KMS-11 (cell line): ENCODE data around the gene LSMEM2.

Experiments used
- H2AFZ ChIP-seq: fragments of 200-600 bp; sonication (generic); 2 replicates; pipeline ENCODE4 v1.6.1; 2016; ENCODE audit warnings: antibody characterized with exemption, mixed run types, low read depth
- H3K27ac ChIP-seq: fragments of 200-600 bp; sonication (generic); 2 replicates; pipeline ENCODE4 v1.6.1; 2016; ENCODE audit warnings: mild to moderate bottlenecking, mixed run types
- H3K27me3 ChIP-seq: fragments of 200-600 bp; sonication (generic); 2 replicates; pipeline ENCODE4 v1.6.1; 2017; ENCODE audit warnings: mild to moderate bottlenecking, low read depth, mixed run types, moderate library complexity; ENCODE audit not compliant: insufficient read depth
- H3K36me3 ChIP-seq: fragments of 200-600 bp; sonication (generic); 2 replicates; pipeline ENCODE4 v1.6.1; 2017; ENCODE audit warnings: mild to moderate bottlenecking, mixed run types; ENCODE audit not compliant: insufficient read depth
- H3K4me1 ChIP-seq: fragments of 200-600 bp; sonication (generic); 2 replicates; pipeline ENCODE4 v1.6.1; 2016; ENCODE audit warnings: mild to moderate bottlenecking, low read depth, mixed run types; ENCODE audit not compliant: poor library complexity, severe bottlenecking
- H3K4me2 ChIP-seq: fragments of 200-600 bp; sonication (generic); 2 replicates; pipeline ENCODE4 v1.7.0; 2016; ENCODE audit warnings: mild to moderate bottlenecking, mixed run types
- H3K4me3 ChIP-seq: fragments of 200-600 bp; sonication (generic); IDR thresholded peaks from 2 replicates; pipeline ENCODE4 v1.6.1; 2017; ENCODE audit warnings: low read depth, low read length, mixed read lengths; ENCODE audit not compliant: insufficient read depth
- H3K79me2 ChIP-seq: fragments of 200-600 bp; sonication (generic); 2 replicates; pipeline ENCODE4 v1.6.1; 2016; ENCODE audit warnings: low read depth, mixed run types; ENCODE audit not compliant: insufficient read depth
- H3K9ac ChIP-seq: fragments of 200-600 bp; sonication (generic); 2 replicates; pipeline ENCODE4 v1.6.1; 2016; ENCODE audit warnings: mild to moderate bottlenecking, mixed run types
- H4K20me1 ChIP-seq: fragments of 200-600 bp; sonication (generic); 2 replicates; pipeline ENCODE4 v1.6.1; 2016; ENCODE audit warnings: mild to moderate bottlenecking, mixed run types; ENCODE audit not compliant: insufficient read depth
- CTCF ChIP-seq: fragments of 200-600 bp; sonication (generic); conservative IDR thresholded peaks from 2 replicates; pipeline ENCODE4 v1.6.1; 2017; ENCODE audit warnings: low read depth, mild to moderate bottlenecking, antibody characterized with exemption, low read length, moderate library complexity, mixed read lengths

LSMEM2 gene

DNA sequence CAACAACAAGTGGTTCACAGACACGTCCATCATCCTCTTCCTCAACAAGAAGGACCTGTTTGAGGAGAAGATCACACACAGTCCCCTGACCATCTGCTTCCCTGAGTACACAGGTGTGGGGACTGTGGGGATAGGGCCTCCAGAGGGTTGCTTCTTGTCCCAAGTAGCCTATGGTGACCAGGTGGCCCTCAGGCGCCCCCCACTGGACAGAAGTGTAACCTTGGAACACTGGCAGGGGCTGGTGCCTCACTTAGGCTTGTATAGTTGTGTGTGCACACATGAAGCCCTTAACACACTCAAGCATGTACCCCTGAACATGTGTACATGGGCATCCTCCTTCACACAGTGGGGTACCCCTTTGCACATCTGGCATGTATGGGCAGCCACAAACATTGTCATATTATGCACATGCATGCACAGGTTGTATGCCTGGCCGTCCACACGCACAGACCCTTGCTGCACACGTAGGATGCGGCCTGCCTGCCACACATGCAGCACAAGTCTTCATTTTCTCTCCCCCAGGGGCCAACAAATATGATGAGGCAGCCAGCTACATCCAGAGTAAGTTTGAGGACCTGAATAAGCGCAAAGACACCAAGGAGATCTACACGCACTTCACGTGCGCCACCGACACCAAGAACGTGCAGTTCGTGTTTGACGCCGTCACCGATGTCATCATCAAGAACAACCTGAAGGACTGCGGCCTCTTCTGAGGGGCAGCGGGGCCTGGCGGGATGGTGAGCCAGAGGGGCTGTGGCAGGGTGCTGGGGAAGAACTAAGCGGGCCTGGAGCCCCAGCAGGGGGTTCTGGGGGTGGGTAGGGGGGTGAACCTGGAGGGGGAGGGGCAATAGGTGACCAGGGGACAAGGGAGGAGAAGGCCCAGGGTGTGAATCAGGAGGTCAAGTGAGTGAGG, 21.7 kb upstream of the LSMEM2 start:
- Histone ChIP-seq H3K4me3 (no peak overlapping the region), H3K4me1 (peaks cover 6% of the 10 kb centered on the region), H3K27ac (no peak overlapping the region), H3K9ac (no peak overlapping the region), H3K36me3 (no peaks in the 10 kb centered on the region), H2AFZ (no peak overlapping the region), H3K27me3 (no peaks in the 10 kb centered on the region), H3K79me2 (no peaks in the 10 kb centered on the region), H4K20me1 (no peaks in the 10 kb centered on the region), H3K4me2 (no peak overlapping the region)
- no peak for TF ChIP-seq CTCF

DNA sequence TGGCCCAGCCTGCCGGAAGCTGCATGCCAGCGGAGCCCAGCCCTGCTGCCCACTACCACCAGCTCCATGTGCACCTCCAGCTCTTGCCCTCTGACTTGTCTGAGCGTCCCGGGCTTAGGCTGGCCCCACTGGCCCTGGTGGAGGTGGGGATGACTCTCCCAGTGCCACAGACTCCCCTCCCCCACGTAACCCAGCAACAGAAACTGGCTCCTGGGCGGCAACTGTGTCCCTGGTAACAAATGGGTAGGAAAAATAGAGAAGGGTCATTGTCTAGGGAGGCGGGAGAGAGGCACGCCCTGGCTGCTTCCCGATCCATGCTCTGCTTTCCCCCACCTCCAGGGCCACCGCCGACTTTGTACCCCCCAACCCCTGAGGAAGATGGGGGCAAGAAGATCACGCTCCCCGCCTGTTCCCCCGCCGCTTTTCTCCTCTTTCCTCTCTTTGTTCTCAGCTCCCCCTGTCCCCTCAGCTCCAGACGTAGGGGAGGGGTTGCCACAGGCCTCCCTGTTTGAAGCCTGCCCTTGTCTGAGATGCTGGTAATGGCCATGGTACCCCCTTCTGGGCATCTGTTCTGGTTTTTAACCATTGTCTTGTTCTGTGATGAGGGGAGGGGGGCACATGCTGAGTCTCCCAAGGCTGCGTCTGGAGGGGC, 20.7 kb upstream of the LSMEM2 start:
- no peaks in the 10 kb centered on the region for H3K27me3 ChIP-seq
- H3K4me1 ChIP-seq: peaks cover 6% of the 10 kb centered on the region
- no peak overlapping the region for H3K9ac ChIP-seq
- no peaks in the 10 kb centered on the region for H4K20me1 ChIP-seq
- no peak overlapping the region for H3K4me2 ChIP-seq
- H3K27ac ChIP-seq: no peak overlapping the region
- H3K4me3 ChIP-seq: no peak overlapping the region
- H2AFZ ChIP-seq: no peak overlapping the region
- no peaks in the 10 kb centered on the region for H3K79me2 ChIP-seq
- no peaks in the 10 kb centered on the region for H3K36me3 ChIP-seq
- no peak for TF ChIP-seq CTCF

GRCh38 chr3:50258979-50259378, 19.9 kb upstream of the LSMEM2 start:
- H3K9ac ChIP-seq: no peak overlapping the region

DNA sequence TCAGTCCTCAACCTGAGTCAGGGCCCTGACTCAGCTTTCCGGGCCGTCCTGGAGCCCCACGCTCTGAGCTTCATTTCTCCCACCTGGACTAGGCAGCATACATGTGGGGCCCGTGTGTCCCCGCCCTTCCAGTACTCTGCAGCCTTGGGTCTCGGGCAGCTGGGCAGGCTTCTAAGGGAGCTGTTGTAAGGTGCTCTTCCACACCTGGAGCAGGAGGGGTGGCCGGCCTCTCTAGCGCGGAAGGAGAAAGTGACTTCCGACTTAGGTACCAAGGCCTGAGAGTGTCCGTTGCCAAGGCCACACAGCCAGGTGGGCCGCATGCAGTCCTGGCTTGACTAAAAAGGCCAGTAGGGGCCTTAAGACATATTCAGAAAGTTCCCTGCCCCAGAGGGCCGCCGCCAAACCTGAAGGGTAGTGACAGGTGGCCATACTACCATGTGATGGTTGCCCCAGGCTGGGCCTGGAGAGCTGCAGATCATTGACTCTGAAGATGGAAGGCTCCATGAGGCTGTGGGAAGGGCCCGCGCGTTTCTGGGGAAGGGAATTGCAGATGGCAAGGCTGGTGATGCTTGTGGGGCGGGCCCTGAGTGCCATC, 19.4 kb upstream of the LSMEM2 start:
- Histone ChIP-seq H4K20me1 (no peaks in the 10 kb centered on the region), H3K4me2 (no peak overlapping the region), H2AFZ (no peak overlapping the region), H3K4me1 (peaks cover 6% of the 10 kb centered on the region), H3K4me3 (no peak overlapping the region), H3K79me2 (no peaks in the 10 kb centered on the region), H3K27me3 (no peaks in the 10 kb centered on the region), H3K27ac (no peak overlapping the region), H3K9ac (no peak overlapping the region), H3K36me3 (no peaks in the 10 kb centered on the region)
- TF ChIP-seq CTCF: no peak

More at GRCh38 chr3:50258979-50259378, 19.9 kb upstream of the LSMEM2 start:
- peaks cover 6% of the 10 kb centered on the region for H3K4me1 ChIP-seq
- no peaks in the 10 kb centered on the region for H3K79me2 ChIP-seq
- no peak overlapping the region for H3K4me3 ChIP-seq
- no peaks in the 10 kb centered on the region for H3K36me3 ChIP-seq
- H3K27me3 ChIP-seq: no peaks in the 10 kb centered on the region
- H3K27ac ChIP-seq: no peak overlapping the region
- no peak for TF ChIP-seq CTCF
- H2AFZ ChIP-seq: no peak overlapping the region
- no peaks in the 10 kb centered on the region for H4K20me1 ChIP-seq
- H3K4me2 ChIP-seq: no peak overlapping the region
